ENCODE measurements around the gene ENTPD8.

GRCh38 chr9:137402746-137403145 lies 38.4 kb downstream of the ENTPD8 start:
- no peak for TF ChIP-seq CTCF (IDR thresholded peaks at IDR 0.05)
- TF ChIP-seq EZH2 (IDR thresholded peaks at IDR 0.05; ENCODE audit: borderline replicate concordance, insufficient read depth, low read depth, low read length, poor library complexity, severe bottlenecking) = no peak

Measured in B cell (primary cell).